Peyer's patch (tissue), 4 donors: ENCODE measurements around the gene AOX1. TPM values are rescaled to one million over a fixed set of nuclear protein-coding genes. Genes with fewer than 3 reads are reported as not detected.

Source experiments
- DNase-seq, 3 donors: peaks; one replicate each; pipeline ENCODE4 v3.0.0-alpha.2; 2017 to 2019
- H3K27ac ChIP-seq, 4 donors: fragments of 200-600 bp; sonication (generic); one replicate each; pipeline ENCODE4 v1.5.1; 2016 to 2019
- H3K27me3 ChIP-seq, 2 donors: fragments of 200-600 bp; sonication (generic); one replicate each; pipeline ENCODE4 v1.5.1; 2019
- H3K36me3 ChIP-seq, 3 donors: fragments of 200-600 bp; sonication (generic); one replicate each; pipeline ENCODE4 v1.5.1; 2016 to 2019
- H3K4me1 ChIP-seq, 4 donors: fragments of 200-600 bp; sonication (generic); one replicate each; pipeline ENCODE4 v1.5.1; 2016 to 2019
- H3K4me3 ChIP-seq, 4 donors: fragments of 200-600 bp; sonication (generic); 1 replicate in 3 of 4; 2 replicates in 1 of 4; pipeline ENCODE4 v1.5.1; 2016 to 2019; ENCODE audit warnings: mild to moderate bottlenecking in 1 of 4
- H3K9me3 ChIP-seq, 4 donors: fragments of 200-600 bp; sonication (generic); one replicate each; pipeline ENCODE4 v1.5.1; 2016 to 2019; ENCODE audit warnings: mild to moderate bottlenecking in 1 of 4
- POLR2A ChIP-seq, 2 donors: fragments of 450-650 bp; IDR thresholded peaks; one replicate each; pipeline ENCODE4 v1.5.1; 2017; ENCODE audit warnings: antibody characterized with exemption in 2 of 2, mild to moderate bottlenecking in 2 of 2, moderate library complexity in 2 of 2
- total RNA-seq, 4 donors: library from RNA; depleted of rRNA; stranded (reverse); fragments of >200 nt; gene quantifications; one replicate each; pipeline ENCODE4 v1.1.0, GENCODE V29; 2016
- TF ChIP-seq, protein P1 (sequence below), 6 experiments: fragments of 450-650 bp in 4 of 6; fragments of 200-600 bp in 2 of 6; sonication (generic) in 1 of 6; IDR thresholded peaks; one replicate each; pipeline ENCODE4 v1.5.1; 2017 to 2019; ENCODE audit warnings: antibody characterized with exemption in 6 of 6, mild to moderate bottlenecking in 3 of 6, moderate library complexity in 1 of 6

The AOX1 gene
- total RNA-seq, 4 donors from 2014 or later = 7.9 to 36.3 (median 30.0) TPM

DNA sequence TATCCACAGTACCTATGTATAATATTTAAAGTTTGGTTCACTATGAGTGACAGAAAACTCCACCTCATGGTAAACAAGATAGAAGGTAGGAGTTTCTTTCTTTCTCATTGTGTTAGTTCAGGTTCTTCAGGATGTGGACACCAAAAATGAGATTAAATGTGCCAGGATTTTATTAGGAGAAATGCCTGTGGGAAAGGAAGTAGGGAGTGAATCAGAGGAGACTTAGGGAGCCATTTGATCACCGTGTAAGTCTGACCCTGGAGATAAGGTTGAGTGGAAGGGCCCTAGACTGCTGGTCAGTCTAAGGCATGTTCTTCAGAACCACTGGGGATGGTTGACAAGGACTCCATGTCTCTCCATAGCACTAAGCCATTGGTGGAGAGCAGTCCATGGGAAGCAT lies 8.1 kb downstream of the AOX1 start:
- Histone ChIP-seq H3K9me3 (no peaks in the 10 kb centered on the region), H3K36me3 (no peaks in the 10 kb centered on the region), H3K4me3 (no peak overlapping the region), H3K27me3 (no peaks in the 10 kb centered on the region), H3K4me1 (no peaks in the 10 kb centered on the region), H3K27ac (no peak overlapping the region)
- DNase-seq = no peak
- TF ChIP-seq, protein P1, sequence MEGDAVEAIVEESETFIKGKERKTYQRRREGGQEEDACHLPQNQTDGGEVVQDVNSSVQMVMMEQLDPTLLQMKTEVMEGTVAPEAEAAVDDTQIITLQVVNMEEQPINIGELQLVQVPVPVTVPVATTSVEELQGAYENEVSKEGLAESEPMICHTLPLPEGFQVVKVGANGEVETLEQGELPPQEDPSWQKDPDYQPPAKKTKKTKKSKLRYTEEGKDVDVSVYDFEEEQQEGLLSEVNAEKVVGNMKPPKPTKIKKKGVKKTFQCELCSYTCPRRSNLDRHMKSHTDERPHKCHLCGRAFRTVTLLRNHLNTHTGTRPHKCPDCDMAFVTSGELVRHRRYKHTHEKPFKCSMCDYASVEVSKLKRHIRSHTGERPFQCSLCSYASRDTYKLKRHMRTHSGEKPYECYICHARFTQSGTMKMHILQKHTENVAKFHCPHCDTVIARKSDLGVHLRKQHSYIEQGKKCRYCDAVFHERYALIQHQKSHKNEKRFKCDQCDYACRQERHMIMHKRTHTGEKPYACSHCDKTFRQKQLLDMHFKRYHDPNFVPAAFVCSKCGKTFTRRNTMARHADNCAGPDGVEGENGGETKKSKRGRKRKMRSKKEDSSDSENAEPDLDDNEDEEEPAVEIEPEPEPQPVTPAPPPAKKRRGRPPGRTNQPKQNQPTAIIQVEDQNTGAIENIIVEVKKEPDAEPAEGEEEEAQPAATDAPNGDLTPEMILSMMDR (IDR thresholded peaks at IDR 0.05) = no peak

DNA sequence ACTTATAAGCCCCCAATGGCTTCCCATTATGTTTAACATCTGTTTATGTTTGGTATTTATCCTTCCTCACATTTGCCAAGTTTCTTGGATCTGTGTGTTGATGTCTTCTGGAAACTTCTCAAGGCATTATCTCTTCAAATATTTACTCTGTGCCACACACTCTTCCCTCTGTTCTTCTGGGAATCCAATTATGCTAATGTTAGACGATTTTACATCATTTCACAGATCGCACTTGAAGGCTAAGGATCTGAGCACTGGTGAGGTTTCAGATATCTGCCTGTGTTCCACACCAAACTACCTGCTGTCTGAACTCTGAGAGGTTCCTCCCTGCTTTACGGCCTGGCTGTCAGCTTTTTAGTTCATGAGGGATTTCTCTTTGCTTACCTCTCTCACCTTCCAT lies 10.1 kb downstream of the AOX1 start:
- H3K4me1 ChIP-seq = no peaks in the 10 kb centered on the region
- no peaks in the 10 kb centered on the region for H3K9me3 ChIP-seq
- no peak overlapping the region for H3K4me3 ChIP-seq
- H3K27me3 ChIP-seq = no peaks in the 10 kb centered on the region
- no peak overlapping the region for H3K27ac ChIP-seq
- H3K36me3 ChIP-seq = no peaks in the 10 kb centered on the region
- DNase-seq = no peak
- TF ChIP-seq POLR2A (IDR thresholded peaks at IDR 0.05) = no peak
- TF ChIP-seq, protein P1 (IDR thresholded peaks at IDR 0.05) = no peak

DNA sequence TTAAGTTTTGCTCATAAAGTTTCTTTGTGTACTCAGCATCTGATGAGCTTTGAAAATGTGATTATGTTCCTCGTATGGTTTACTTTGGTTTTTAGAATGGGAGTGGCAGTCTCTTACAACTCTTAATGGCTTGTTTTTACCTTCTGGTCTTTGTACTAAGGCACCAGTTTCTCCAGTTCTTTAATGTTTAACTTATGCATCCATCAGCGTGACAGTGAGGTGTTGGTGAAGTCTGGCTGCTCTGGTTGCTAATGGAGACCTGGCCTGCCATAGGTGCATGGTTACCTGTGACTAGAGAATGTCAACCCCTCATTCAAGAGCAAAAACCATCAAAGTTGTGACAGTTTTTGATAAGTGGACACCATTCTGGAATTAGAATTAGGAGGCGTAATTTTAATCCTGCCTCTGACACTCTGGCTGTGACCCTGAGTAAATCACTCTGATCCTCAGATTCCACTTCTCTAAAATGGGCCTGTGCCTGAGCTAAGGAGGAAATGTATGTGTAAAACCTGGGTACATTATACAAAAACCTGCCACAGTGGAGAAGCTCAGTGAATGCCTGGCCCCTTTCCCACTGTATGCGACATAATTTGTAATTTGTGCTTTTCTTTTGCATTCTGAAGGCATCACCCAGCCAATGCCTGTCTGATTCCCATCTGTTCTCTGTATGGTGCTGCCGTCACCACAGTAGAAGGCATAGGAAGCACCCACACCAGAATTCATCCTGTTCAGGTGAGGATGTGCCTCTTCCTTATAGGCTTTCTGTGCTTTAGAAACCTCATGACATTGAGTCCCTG lies 11.2 kb downstream of the AOX1 start:
- Histone ChIP-seq H3K27ac (no peak overlapping the region), H3K9me3 (no peaks in the 10 kb centered on the region)

DNA sequence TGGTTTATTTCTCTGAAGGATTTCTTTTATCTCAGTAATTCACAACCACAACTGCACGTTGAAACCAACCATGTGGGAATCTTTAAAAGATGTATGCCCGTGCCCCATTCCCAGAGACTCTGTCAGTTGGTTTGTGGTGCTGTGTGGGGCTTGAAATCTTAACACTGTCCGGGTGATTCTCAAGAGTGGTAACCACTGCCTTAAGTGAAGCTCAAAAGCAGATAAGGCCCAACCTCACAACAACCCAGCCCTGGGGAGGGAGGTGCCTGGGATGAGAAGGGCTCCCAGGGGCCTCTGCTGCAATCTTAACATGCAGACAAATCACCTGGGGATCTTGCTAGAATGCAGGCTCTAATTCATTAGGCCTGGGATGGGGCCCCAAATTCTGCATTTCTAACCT lies 13.4 kb downstream of the AOX1 start:
- TF ChIP-seq, protein P1 (IDR thresholded peaks at IDR 0.05) = no peak
- no peak for TF ChIP-seq POLR2A (IDR thresholded peaks at IDR 0.05)
- no peak for DNase-seq
- H3K27ac ChIP-seq = no peak overlapping the region
- H3K4me1 ChIP-seq = no peaks in the 10 kb centered on the region
- H3K36me3 ChIP-seq = no peaks in the 10 kb centered on the region
- H3K9me3 ChIP-seq = no peaks in the 10 kb centered on the region
- H3K27me3 ChIP-seq = no peaks in the 10 kb centered on the region
- no peak overlapping the region for H3K4me3 ChIP-seq

More for the DNA sequence above, 11.2 kb downstream of the AOX1 start:
- H3K27me3 ChIP-seq = no peaks in the 10 kb centered on the region
- H3K4me1 ChIP-seq = no peaks in the 10 kb centered on the region
- no peak overlapping the region for H3K4me3 ChIP-seq
- no peak for DNase-seq
- H3K36me3 ChIP-seq = no peaks in the 10 kb centered on the region
- no peak for TF ChIP-seq POLR2A (IDR thresholded peaks at IDR 0.05)
- TF ChIP-seq, protein P1 (IDR thresholded peaks at IDR 0.05) = no peak

DNA sequence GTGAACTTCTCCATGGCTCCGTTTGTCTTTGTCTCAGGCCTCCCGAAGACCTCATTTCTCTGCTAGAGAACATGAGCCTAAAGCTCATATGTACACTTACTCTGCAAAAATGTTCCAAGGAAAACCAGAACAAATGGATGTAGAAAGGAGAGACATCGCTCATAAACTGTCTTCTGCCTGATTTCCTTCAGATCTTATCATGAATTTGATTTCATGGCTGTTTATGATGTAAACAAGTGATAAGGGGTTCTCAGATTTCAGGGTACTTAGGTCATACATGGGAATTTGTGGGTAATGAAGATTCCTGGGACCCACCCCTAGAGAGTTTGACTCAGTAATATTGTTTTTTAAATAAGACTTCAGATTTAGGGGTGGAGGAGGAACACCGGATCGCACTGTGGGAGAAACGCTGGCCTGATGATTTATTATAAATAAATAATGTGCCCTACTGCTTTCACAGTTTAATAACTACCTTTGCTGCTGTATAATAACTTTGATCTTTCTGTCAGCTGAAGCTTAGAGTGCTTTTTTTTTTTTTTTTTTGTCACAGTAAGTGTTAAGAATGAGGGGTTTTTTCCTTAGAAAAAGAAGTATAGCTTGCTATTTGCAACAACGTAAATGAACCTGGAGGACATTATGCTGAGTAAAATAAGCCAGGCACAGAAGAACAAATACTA lies 14.9 kb downstream of the AOX1 start:
- no peak for DNase-seq
- no peaks in the 10 kb centered on the region for H3K27me3 ChIP-seq
- TF ChIP-seq POLR2A (IDR thresholded peaks at IDR 0.05) = no peak
- TF ChIP-seq, protein P1 (IDR thresholded peaks at IDR 0.05) = no peak
- no peak overlapping the region for H3K27ac ChIP-seq
- H3K4me3 ChIP-seq = no peak overlapping the region
- no peaks in the 10 kb centered on the region for H3K36me3 ChIP-seq
- no peaks in the 10 kb centered on the region for H3K4me1 ChIP-seq
- H3K9me3 ChIP-seq = no peaks in the 10 kb centered on the region
